GM12801 (cell line): Measurements from ENCODE around the gene DENND1A.

ENCODE experiments used
- TF ChIP-seq, protein P1 (sequence below): IDR thresholded peaks from one replicate; pipeline ENCODE4 v1.5.1; 2011; ENCODE audit warnings: control low read depth; ENCODE audit not compliant: insufficient read length; ENCODE audit errors: extremely low read depth

DENND1A gene, protein sequence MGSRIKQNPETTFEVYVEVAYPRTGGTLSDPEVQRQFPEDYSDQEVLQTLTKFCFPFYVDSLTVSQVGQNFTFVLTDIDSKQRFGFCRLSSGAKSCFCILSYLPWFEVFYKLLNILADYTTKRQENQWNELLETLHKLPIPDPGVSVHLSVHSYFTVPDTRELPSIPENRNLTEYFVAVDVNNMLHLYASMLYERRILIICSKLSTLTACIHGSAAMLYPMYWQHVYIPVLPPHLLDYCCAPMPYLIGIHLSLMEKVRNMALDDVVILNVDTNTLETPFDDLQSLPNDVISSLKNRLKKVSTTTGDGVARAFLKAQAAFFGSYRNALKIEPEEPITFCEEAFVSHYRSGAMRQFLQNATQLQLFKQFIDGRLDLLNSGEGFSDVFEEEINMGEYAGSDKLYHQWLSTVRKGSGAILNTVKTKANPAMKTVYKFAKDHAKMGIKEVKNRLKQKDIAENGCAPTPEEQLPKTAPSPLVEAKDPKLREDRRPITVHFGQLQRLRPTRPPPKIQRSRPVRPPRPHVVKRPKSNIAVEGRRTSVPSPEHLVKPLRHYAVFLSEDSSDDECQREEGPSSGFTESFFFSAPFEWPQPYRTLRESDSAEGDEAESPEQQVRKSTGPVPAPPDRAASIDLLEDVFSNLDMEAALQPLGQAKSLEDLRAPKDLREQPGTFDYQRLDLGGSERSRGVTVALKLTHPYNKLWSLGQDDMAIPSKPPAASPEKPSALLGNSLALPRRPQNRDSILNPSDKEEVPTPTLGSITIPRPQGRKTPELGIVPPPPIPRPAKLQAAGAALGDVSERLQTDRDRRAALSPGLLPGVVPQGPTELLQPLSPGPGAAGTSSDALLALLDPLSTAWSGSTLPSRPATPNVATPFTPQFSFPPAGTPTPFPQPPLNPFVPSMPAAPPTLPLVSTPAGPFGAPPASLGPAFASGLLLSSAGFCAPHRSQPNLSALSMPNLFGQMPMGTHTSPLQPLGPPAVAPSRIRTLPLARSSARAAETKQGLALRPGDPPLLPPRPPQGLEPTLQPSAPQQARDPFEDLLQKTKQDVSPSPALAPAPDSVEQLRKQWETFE

DNA sequence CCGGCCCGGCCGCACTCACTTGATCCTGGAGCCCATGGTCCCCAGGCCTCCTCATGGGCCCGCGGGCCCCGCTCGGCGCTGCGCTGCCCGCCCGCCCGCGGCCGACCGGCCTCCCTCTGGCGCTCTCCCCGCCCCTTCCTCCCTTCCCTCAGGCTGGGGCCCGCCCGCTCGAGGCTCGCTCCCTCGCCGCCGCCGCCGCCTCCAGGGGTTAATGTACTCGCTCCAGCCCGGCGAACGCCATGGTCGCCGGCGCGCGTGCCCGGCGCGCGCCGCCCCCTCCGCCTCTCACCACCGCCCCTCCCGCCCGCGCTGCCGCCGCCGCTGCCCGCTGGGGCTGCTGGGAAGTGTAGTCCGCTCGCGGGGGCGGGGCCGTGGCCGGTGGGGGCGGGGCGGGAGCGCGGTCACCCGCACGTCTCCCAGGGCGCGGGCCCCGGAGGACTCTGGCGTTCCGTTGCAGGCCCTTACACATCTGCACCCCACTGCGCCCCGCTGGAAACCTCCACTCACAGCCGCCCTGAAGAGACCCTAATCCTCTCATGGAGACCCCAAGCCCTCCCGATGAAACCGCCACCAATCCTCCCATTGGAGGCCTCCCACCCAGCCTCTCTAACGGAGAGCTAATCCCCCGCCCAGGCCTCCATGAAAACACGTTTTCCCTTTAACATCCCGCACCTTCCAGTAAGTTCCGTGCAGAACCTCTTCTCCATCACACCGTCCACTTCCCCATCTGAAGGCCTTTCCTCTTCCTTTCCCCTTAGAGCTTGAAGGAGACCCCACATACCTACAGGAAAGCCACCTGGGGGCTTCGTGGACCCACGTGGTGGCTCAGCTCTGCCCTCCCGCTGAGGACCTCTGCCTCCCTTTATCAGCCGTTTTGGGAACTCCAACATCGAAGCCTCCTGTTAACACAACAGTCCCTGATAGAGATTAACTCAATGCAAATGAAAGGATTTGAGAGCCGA is at the start of gene DENND1A:
TSS of gene DENND1A (minus strand) at position 257 of the 962 bp plus-strand sequence. CDS start at position 36, 221 bp downstream.
- TF ChIP-seq, protein P1, sequence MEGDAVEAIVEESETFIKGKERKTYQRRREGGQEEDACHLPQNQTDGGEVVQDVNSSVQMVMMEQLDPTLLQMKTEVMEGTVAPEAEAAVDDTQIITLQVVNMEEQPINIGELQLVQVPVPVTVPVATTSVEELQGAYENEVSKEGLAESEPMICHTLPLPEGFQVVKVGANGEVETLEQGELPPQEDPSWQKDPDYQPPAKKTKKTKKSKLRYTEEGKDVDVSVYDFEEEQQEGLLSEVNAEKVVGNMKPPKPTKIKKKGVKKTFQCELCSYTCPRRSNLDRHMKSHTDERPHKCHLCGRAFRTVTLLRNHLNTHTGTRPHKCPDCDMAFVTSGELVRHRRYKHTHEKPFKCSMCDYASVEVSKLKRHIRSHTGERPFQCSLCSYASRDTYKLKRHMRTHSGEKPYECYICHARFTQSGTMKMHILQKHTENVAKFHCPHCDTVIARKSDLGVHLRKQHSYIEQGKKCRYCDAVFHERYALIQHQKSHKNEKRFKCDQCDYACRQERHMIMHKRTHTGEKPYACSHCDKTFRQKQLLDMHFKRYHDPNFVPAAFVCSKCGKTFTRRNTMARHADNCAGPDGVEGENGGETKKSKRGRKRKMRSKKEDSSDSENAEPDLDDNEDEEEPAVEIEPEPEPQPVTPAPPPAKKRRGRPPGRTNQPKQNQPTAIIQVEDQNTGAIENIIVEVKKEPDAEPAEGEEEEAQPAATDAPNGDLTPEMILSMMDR, result no peak

DNA sequence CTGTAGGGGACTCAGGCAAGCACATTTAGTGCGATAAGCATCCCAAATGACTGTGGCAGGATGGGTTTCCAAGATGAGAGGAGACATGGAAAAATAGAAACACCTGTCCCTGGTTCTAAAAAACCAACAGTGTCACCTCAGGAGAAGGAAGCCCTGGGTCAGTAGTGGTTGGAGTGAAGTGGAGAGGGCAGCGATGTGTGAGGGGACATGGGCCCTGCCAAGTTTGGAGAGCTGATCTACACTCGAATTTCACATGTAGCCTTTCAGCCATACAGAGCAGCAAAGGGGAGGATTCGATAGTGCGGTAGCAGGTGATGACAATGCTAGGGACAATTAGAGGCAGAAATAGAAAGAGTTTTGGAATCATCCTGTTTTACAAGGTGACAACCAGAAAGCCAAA is 49.1 kb upstream of the DENND1A start:
- TF ChIP-seq, protein P1, result no peak

DNA sequence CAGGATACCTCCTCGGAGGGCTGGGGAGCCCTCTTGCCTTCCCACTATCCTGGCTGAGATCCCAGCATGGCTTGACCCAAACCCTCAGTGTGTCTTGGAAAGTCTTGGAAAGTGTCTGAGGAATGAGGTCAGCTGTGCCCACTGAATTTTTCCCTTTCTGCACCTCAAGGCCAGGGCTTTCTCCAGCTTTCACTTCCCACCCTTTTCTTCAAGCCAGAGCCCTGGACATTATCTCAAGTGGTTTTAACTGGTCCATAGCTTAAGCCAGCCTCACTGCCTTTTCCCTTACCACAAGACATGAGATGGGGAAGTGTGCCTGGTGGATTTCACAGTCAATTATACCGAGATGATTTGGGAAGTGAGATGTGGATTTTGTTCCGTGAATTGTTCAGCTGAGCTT is 45.9 kb upstream of the DENND1A start:
- TF ChIP-seq, protein P1, result no peak

DNA sequence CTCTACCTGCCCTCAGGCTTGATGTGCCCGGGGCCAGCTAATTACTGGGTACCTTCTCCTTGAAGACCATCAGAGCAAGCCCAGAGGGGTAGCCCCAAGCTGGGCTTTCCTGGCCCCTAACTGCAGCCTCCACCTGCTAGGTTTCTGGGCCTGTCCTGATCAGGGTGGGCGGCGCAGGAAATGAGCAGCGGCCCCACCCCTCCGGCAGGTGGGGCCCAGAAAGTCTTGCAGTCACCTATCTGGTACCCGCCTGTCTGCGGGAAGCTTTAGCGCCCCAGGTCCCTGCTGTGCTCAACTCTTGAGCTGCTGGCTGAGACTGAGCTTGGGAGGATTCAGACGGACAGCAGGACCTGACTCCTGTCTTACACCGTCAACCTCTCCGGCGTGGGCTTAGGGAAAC is 44.5 kb upstream of the DENND1A start:
- TF ChIP-seq, protein P1, result no peak

DNA sequence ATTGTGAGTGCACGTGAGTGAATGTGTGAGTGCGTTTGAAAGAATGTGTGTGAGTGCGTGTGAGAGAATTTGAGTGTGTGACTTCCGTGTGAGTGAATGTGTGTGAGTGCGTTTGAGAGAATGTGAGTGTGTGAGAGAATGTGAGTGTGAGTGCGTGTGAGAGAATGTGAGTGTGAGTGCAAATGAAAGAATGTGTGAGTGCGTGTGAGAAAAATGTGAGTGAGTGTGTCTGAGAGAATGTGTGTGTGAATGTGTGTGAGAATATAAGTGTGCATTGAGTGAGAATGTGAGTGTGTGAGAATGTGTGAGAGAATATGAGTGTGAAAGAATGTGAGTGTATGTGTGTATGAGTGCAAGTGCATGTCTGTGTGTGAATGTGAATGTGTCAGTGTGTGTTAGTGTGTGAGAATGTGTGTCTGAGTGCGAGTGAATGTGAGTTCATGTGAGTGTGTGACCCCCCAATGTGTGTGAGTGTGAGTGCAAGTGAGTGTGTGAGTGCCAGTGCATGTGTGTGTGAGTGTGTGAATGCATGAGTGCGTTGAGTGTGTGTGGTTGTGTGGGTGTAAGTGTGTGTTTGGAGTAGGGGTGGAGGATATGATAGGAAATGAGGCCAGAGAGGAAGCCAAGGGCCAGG is 43.8 kb upstream of the DENND1A start:
- TF ChIP-seq, protein P1, result no peak

DNA sequence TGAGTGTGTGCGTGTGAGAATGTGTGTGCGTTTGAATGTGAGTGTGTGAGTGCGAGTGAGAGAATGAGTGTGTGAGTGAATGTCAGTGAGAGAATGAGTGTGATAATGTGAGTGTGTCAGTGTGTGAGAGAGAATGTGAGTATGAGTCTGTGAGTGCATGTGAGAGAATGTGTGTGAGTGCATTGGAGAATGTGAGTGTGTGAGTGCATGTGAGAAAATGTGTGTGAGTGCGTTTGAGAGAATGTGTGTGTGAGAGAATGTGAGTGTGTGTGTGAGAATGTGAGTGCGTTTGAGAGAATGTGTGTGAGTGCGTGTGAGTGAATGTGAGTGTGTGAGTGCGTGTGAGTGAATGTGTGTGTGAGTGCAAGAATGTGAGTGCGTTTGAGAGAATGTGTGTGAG is 42.7 kb upstream of the DENND1A start:
- TF ChIP-seq, protein P1, result no peak
